KBM-7 (cell line): ENCODE measurements around the gene PSMA2.

Experiments
- DNase-seq: peaks from one replicate; pipeline ENCODE4 v3.0.0-alpha.2; 2015
- in situ Hi-C: fragments of 300-500 bp; cut with MboI; formaldehyde crosslinking; loops from 2 replicates; pipeline ENCODE4 v1.14.3; 2020; ENCODE audit warnings: low sequenced_read_pairs, low pct_unique_long_range_greater_than_20kb, mixed read lengths

PSMA2 gene

DNA sequence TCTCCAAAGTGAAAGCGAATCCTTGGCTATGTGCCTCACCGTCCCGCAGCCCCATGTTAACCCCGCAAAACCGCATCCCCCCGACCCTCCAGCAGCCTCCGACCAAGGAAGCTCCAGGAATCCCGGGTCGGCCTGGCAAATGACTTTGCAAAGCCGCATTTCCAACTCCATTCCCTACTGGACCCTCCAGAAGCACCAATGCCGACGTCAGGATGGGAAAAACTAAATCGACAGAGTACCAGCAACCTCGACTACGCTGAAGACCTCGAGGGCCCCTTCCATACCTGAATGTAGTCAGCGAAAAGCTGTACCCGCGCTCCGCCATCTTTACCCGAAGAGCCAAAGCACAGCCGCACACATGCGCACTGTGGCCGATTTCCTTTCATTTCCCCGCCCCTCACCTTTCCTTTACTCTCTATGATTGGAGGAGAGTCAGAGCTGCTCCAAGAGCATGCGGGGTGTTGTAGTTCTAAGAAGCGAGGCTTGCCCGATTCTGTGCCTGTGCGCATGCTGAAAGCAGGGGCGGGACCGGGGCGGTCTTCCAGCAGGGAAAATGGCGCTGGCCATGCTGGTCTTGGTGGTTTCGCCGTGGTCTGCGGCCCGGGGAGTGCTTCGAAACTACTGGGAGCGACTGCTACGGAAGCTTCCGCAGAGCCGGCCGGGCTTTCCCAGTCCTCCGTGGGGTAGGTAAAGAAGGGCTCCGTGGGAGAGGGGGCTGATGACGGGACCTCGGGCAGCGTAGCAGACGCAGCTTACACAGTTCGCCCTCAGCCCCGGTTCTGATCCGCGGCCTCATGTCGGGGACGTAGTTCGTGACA is at the start of gene PSMA2, which contains the start of gene MRPL32:
TSS of gene PSMA2 (minus strand) at position 341 of the 818 bp plus-strand sequence. CDS start at position 325, 16 bp downstream.
TSS of gene MRPL32 (plus strand) at position 543 of the 818 bp plus-strand sequence. CDS start at position 554, 11 bp downstream.
- peak; percentile 98 for DNase-seq
- in situ Hi-C loops: no loop called here

DNA sequence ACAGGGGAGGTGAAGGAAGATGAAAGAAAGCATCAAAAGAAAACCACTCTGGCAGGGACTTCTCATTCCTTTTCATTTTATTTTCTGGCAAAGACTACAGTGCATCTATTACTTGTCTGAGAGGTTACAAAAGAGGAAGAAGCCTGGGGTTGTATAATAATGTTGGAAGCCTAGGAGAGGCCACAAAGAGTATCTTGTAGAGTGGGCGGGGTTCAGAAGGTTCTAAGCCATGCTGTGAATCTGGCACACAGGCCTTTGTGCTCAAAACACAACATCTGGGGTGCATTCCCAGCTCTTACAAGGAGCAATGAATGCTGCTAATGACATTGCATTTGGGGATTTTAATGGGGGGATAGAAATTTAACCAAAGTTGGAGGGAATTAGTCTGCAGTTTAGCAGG is 49.6 kb upstream of the PSMA2 start:
- peak; percentile 9 for DNase-seq
- in situ Hi-C loops: no loop called here

DNA sequence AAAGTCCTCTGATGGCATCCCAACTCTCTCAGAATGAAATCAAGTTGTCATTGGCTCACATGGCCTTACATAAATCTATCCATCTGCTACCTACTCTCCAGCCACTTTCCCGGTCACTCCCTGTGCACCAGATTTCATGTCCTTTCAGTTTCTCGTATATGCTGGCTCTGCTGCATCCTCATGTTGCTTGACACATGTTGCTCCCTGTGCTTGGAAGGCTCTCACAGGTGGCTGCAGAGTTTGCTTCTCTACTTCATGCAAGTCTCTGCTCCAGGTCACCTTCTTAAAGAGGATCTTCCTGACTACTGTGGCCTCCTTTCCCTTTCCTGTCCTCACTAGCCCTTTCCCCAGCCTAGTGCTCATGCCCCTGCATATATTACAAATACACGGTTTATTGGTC is 48.5 kb upstream of the PSMA2 start:
- in situ Hi-C loops: no loop called here
- DNase-seq: no peak

DNA sequence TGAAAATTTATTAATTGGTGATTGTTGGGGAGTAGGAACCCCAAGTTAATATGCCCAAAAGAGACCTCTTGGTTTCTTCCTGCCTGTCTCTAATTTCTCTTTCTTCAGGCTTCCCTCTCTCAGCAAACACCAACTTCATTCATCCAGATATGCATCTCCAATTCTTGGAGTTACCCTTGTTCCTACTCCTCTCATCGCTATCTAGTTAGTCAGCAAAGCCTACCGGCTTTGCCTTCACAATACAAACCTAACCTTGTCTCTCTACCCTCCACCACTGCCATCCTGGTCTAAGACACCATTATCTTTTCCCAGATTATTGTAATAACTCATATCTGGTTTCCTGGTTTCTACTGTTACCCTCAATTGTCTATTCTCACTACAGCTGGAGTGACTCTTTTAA is 48.1 kb upstream of the PSMA2 start:
- no peak for DNase-seq
- in situ Hi-C loops: no loop called here

DNA sequence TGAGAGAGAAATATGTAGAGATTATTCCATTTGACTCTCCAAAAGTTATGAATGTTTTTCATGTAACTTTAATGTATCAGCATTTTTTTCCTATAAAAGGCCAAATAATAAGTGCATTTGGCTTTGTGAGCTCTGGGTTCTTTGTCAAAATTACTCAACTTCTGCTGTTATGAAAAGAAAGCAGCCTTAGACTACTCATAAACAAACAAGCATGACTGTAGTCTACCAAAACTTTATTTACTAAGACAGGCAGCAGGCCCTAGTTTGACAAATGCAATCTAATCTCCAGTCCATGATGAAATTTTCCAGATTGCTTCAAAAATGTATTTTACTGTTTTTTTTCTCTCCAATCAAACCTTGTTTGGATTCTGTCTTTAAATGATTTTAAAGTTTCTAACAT is 46.5 kb upstream of the PSMA2 start:
- no peak for DNase-seq
- in situ Hi-C loops: no loop called here

DNA sequence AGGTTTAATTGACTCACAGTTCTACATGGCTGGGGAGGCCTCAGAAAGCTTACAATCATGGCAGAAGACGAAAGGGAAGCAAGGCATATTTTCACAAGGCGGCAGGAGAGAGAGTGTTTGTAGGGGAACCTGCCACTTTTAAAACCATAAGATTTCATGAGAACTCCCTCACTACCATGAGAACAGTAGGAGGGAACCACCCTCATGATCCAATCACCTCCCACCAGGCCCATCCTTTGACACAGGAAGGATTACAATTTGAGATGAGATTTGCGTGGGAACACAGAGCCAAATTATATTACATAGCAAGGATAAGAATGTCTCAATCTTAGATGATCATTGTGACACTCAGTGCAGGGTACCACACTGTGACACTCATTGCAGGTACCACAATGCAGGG is 44.4 kb upstream of the PSMA2 start:
- in situ Hi-C loops: no loop called here
- DNase-seq: no peak

DNA sequence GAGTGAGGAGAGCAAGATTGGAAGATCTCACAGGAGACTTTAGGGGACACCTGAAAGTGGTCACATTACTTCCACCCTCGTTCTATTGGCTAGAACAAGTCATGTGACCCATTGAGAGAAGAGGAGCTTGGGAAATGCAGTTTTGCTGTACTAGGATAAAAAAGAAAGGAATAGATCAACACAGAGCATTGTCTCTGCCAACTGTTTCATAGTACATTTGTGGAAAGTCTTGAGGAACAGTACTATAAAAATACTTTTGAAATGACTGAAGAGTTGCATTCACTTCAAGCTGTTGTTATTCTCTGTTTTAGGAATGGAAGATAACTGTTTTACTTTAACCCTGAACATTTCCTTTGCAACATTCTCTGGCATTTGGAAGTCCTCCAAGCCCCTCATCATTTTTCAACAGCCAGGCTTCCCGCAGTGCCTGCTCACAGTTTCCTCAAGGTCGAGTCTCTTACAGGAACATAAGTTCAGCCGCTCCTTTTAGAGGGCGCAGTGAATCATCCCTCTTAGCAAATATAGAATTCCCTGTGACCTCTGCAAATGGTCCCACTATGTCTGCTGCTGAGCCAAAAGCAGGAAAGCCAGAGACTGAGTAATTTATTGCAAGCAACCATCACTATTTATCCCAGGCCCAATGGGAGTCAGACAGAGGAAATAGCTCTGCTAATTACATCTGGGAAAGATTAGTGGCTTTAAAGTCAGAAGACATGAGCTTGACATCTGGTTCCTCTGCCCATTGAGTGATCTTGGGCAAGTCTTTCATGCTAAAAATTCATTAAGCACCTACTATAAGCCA is 40.9 kb upstream of the PSMA2 start:
- no peak for DNase-seq
- in situ Hi-C loops: no loop called here

DNA sequence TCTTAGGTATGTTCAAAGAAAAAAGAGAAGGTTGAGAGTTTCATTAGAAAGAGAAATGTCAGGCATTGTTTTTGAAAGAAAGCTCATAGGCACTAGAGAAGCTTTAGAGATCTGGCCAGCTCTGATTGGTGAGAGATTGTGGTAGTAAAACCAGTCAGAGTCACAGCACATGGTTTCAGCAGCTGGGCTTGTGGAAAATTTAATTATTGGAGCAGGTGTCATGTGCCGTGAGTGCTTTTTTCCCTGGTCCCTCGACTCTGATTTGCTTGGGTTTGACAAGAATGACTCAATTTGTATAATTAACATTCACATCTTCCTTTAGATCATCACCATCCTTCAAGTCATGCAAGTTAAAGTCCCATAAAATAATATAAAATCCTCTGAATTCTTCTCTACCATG is 35.4 kb upstream of the PSMA2 start:
- in situ Hi-C loops: no loop called here

DNA sequence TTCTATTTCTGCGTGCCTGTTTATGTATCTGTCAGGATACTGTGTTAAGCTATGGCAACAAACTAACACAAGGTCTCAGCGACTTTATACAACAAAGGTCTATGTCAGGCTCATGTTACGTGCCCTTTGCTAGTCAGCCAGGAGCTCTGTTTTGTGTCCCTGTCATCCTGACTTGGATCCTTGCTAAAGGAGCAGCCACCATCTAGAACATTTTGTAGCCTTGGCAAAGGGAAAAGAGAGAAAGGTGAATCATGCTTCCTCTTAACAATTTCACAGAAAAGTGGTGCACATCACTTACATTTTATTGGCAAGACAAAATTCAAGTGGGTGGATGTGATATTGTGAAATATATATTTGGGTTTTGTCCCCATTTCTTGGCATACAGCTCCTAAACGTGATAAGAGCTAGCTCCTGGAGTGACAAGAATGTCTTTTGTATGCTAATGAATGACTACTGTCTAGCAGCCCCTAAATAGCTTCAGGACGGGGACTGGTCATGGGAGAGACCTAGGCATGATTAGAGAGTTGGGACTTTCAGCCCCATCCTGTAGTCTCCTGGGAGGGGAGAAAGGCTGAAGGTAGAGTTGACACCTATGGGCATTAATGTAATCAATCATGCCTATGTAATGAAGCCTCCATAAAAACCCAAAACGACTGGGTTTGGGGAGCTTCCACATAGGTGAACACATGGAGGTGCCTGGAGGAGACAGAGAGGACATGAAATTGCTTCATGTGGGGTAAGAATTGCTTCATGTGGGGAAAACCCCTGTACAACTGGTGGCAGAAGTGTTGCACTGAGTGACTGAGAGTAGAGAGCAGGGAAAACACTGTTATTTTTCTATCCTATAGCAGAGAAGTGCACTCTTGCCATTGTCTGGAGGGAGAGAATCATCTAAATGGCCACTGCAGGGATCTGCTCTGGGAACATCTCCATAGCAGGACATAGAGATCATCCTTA is 33.2 kb upstream of the PSMA2 start:
- no peak for DNase-seq
- in situ Hi-C loops: no loop called here

More for the DNA sequence above, 35.4 kb upstream of the PSMA2 start:
- DNase-seq: no peak

DNA sequence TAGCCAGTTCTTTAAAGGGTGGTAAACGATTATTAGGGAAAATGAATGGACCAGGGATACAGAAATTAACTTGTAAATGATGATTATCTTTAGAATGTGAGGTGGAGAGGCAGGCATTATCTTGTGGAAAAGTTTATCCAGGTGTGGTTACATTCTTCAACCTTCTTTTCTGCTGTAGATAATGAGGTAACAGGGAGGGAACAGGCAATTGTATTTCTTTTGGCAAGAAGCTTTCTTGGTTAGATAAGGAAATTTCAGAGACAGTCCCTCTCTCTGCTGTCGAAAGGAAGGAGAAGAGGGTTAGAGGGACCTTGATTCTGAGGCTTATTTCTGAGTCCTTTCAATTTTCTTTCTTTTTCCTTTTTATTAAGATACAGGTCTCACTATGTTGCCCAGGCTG is 32.3 kb upstream of the PSMA2 start:
- DNase-seq: no peak
- in situ Hi-C loops: no loop called here

DNA sequence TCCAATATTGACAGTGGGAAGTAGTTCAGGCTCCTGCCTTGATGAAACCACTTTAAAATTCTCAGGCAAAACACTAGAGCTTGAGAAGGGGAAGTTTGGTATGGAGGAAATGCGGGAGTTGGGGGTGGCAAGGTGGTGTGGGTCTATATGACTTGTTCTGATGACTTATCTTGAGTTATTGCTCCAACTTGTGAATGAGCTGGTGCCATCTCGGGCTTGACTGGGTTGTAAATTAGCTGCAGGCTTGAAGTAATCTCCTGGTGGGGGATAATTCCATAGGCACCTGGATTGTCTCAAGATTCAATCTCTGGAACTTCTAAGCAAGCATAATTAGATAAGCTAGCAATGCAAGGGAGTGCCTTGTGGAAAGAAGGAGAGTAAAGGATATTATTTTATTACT is 29.2 kb upstream of the PSMA2 start:
- in situ Hi-C loops: no loop called here

DNA sequence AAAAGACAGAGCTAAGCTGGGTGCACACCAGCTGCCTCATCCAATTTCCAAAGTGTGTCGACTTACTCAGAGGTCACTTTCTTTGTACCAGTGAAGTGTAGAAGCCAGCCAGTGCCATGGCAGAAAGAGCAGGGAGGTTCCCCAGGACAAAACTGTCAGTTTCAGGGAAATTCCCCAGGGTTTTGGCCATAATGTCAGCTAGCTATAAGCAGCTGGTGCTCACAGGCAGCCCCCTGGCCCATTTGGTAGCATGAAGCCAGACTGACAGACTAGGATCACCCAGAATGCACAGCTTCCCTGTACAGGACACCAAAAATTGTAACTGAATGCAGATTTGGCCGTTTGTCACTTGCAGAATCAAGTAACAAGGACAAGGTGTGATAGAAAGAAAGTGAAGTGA is 28.8 kb upstream of the PSMA2 start:
- DNase-seq: no peak
- in situ Hi-C loops: no loop called here

More for the DNA sequence above, 29.2 kb upstream of the PSMA2 start:
- DNase-seq: peak; percentile 13

DNA sequence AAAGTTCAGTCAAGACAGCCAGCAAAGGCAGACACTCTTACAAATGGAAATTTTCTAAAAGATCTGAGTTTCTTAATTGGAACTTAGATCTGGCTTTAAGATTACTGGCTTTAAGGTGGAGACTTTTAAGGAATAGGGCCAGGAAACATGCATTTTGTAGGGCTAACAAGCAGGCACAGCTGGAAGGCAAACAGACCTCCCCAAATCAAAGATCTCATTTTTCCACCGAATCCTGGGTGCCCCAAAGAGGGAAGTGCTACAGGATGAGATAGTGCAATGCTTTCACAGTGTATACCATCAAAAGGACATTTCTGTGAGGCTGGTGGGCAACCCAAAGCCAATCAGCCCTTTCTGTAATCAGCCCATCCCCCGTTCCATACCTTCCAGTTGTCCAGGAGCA is 27.6 kb upstream of the PSMA2 start:
- in situ Hi-C loops: no loop called here
- no peak for DNase-seq

DNA sequence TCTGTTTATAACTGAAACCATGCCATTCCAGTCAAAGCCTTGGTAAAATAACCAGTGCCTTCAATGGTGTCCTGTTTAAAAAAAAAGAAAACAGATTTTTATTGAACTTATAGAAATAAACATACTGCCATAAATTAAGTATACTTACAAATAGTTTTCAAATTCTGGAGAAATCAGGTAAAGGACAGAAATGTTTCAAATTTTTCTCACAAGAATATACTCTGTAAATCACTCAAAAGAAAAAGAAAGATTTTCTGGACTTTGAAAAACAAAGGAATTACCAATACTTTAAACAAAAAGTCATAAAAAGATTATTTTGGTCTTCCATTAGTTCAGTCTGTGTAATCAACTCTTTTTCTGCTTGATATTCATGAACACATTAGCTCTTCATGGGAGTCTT is 24.1 kb upstream of the PSMA2 start:
- DNase-seq: no peak
- in situ Hi-C loops: no loop called here

DNA sequence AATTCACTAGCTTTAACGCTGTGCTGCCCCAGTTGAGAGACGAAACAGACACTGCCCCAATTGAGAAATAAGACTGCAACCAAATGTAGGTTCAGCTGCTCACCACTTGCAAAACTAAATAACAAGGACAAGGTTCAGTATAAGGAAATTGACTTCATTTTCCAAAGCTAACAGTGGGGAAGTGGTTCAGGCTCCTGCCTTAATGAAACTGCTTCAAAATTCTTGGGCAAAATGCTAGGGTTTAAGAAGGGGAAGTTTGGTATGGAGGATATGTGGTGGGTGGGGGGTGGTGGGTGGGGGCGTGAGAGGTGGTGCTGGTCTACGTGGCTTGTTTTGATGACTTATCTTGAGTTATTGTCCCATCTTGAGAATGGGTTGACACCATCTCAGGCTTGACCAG is 22.0 kb upstream of the PSMA2 start:
- in situ Hi-C loops: no loop called here
- no peak for DNase-seq

DNA sequence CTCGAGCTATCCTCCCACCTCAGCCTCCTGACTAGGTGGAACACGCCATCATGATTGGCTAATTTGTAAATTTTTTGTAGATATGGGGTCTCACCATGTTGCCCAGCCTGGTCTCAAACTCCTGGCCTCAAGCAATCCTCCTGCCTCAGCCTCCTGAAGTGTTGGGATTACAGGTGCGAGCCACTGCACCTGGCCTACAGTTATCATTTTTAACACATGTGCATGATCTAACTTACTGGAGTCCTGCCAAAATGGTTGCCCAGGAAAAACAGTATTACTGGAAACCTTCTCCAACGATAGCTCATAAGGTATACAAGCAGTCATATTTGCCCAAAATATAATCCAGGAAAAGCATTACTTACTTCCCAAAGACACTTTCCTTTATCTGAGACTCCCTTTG is 20.4 kb upstream of the PSMA2 start:
- DNase-seq: no peak
- in situ Hi-C loops: no loop called here

DNA sequence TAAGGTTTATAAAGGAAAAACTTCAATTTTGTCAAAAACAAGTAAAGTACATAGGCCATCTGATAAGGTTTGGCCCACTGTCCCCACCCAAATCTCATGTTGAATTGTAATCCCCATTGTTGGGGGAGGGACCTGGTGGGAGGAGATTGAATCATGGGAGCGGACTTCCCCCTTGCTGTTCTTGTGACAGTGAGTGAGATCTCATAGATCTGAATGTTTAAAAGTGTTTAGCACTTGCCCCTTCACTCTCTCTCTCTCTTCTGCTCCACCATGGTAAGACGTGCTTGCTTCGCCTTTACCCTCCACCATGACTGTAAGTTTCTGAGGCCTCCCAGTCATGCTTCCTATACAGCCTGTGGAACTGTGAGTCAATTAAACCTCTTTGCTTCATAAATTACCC is 18.4 kb upstream of the PSMA2 start:
- in situ Hi-C loops: no loop called here
- no peak for DNase-seq

DNA sequence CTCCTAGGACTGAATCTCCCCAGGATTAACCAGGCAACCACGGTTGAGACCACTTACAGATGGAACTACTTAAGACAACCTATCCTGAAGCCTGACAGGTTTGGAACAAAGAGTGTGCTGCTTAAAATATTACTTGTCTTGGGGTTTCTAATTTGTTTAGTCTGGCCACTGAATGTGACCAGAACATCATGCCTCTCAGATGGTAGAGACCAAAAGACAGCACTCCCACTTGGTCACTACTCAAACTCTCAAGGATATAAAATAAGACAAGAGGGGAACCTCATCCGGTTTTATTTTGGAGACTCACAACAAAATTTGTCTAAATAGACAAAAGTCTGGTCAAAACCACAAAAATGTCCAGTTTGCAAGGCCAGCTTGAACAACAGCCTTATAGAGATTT is 15.5 kb upstream of the PSMA2 start:
- in situ Hi-C loops: no loop called here
- DNase-seq: no peak

DNA sequence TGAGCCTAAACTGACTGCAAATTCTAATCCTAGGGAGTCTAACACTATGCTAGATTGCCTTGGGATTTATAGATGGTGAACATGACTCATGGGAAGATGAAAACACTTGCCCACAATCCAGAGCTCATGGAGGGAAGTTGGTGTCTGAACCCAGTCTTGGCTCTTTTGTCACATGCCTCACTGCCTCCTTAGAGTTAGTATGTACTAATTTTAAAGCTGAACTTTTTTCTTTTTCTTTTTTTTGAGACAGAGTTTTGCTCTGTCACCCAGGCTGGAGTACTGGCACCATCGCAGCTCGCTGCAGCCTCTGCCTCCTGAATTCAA is 14.6 kb upstream of the PSMA2 start:
- DNase-seq: no peak
- in situ Hi-C loops: no loop called here
